ENCODE data around the gene YAF2.

Gene YAF2

DNA sequence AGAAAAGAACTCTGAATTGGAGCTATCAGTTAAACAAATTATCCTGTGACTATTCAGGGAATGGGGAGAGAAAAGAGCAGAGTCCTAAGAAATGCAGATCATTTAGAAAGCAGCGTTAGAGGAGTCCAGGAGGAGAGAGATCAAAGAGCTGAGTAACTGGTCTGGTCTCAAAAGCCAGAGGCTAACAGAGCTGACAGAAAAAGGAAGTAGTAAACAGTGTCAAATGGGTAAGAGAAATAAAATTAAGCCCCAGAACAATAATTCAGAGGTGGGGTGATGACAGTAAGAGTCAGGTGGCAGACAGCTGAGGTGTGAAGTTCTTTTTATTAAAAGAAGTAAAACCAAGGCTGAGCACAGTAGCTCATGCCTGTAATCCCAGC lies 112.7 kb downstream of the YAF2 start:
- no peak for DNase-seq (ENCODE audit: low spot score)
- TF ChIP-seq, protein P1, sequence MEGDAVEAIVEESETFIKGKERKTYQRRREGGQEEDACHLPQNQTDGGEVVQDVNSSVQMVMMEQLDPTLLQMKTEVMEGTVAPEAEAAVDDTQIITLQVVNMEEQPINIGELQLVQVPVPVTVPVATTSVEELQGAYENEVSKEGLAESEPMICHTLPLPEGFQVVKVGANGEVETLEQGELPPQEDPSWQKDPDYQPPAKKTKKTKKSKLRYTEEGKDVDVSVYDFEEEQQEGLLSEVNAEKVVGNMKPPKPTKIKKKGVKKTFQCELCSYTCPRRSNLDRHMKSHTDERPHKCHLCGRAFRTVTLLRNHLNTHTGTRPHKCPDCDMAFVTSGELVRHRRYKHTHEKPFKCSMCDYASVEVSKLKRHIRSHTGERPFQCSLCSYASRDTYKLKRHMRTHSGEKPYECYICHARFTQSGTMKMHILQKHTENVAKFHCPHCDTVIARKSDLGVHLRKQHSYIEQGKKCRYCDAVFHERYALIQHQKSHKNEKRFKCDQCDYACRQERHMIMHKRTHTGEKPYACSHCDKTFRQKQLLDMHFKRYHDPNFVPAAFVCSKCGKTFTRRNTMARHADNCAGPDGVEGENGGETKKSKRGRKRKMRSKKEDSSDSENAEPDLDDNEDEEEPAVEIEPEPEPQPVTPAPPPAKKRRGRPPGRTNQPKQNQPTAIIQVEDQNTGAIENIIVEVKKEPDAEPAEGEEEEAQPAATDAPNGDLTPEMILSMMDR (IDR thresholded peaks at IDR 0.05; ENCODE audit: extremely low read depth, insufficient read depth, missing control alignments) = no peak
- in situ Hi-C loops (cut with MboI; ENCODE audit: low pct_unique_long_range_greater_than_20kb, low sequenced_read_pairs, unreplicated experiment) = loop anchor here (25.0 kb wide), 1 partner anchor 212 kb away; the partner anchor contains the start of genes PPHLN1 and ZCRB1

DNA sequence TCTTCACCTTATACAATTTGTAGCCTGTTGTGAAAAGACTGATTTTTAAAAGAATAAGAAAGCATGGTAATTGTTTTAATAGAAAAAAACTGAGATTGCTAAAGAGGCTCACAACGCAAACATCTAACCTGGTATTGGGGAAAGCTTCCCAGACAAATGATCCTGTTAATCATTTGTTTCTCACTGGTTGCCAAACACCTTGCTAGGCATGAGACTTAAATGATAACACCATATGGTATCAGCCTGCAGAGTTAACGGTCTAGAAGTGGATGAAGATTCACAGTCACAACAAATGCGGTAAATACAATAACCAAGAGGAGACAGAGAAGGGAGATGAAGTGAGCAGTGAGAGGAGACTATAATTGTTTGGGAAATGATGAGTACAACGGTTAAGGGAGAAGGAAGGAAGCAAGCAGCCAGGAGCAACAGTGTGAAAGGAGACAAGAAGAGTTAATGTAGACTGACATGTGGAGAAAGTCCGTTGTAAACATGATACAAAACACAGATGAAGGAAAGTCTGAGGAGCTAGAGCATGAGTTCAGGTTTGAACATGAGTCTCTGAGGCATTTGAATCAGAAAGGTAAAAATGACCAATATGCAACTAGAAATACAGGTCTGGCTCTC lies 113.2 kb downstream of the YAF2 start:
- in situ Hi-C loops (cut with MboI; ENCODE audit: low pct_unique_long_range_greater_than_20kb, low sequenced_read_pairs, unreplicated experiment) = loop anchor here (25.0 kb wide), 1 partner anchor 212 kb away; the partner anchor contains the start of genes PPHLN1 and ZCRB1
- TF ChIP-seq, protein P1 (IDR thresholded peaks at IDR 0.05; ENCODE audit: extremely low read depth, insufficient read depth, missing control alignments) = no peak
- no peak for DNase-seq (ENCODE audit: low spot score)

DNA sequence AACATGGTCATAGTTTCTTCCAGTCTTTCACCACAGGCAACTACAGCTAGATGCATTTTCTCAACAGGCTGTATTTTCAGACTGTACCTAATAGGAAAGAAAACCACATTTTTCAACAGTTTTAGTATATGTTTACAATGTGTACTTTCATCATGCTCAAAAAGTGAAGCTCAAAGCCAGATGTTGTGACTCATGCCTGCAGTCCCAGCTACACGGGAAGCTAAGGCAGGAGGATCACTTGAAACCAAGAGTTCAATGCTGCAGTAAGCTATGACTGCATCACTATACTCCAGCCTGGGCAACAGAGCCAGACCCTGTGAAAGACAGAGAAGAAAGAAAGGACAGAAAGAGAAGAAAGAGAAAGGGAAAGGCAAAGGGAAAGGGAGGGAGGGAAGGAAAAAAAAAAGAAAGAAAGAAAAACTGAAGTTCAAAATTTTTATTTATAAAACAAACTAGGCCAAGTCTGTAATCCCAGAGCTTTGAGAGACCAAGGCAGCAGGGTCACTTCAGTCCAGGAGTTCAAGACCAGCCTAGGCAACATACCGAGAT lies 118.9 kb downstream of the YAF2 start:
- no peak for DNase-seq (ENCODE audit: low spot score)
- in situ Hi-C loops (cut with MboI; ENCODE audit: low pct_unique_long_range_greater_than_20kb, low sequenced_read_pairs, unreplicated experiment) = no loop called here

DNA sequence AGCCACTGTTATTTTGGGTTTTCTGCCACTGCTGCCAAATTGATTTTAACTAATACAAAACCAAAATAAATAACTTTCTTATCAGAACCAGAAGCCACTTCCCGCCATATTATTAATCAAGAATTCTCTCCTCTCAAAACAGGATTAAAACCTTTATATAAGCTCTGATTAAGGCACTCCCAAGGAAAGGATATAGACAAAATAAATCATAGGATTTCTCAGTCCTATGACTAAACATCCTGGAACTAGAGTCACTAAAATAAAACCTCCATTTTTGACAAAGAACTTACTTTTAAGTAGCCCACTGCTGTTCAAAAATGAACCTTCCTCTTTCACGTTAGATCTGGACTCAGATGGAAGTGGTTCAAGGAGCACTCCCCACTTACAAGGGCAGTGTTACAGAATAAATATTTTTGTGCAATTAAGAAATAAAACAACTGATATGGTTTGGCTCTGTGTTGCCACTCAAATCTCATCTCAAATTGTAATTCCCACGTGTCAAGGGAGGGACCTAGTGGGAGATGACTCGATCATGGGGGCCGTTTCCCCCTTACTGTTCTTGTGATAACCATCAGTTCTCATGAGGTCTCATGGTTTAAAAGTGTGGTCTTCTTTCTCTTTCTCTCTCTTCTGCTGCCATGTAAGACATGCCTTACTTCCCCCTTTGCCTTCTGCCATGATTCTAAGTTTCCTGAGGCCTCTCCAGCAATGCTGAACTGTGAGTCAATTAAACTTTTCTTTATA lies 119.7 kb downstream of the YAF2 start:
- TF ChIP-seq, protein P1 (IDR thresholded peaks at IDR 0.05; ENCODE audit: extremely low read depth, insufficient read depth, missing control alignments) = no peak
- DNase-seq (ENCODE audit: low spot score) = no peak
- in situ Hi-C loops (cut with MboI; ENCODE audit: low pct_unique_long_range_greater_than_20kb, low sequenced_read_pairs, unreplicated experiment) = no loop called here

More for the DNA sequence above, 118.9 kb downstream of the YAF2 start:
- TF ChIP-seq, protein P1 (IDR thresholded peaks at IDR 0.05; ENCODE audit: extremely low read depth, insufficient read depth, missing control alignments) = no peak

DNA sequence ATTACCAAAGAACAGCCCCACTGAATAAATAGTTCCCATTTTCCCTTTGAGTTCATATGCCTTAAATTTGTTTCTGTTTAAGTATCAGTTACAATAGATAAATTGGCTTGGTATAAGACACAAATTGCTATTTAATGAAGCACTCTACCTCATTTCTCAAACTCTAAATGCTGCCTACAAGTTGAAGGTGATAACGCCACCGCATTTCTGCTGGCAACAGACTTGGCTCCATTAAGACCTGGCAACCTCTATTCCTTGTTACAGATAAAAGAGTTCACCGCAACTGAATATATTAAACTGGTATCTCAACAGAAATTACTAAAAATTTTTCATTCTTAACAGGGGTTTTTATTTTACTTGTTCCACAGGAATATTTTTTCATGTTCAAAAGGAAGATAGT lies 129.0 kb downstream of the YAF2 start:
- DNase-seq (ENCODE audit: low spot score) = no peak
- in situ Hi-C loops (cut with MboI; ENCODE audit: low pct_unique_long_range_greater_than_20kb, low sequenced_read_pairs, unreplicated experiment) = no loop called here
- TF ChIP-seq, protein P1 (IDR thresholded peaks at IDR 0.05; ENCODE audit: extremely low read depth, insufficient read depth, missing control alignments) = no peak

Measured in GM13977 (cell line).